Neutrophil (primary cell): Measurements from ENCODE around the gene SPDEF.

Experiments
- H3K27ac ChIP-seq: fragments of 200-600 bp; sonication (generic); 2 replicates; pipeline ENCODE4 v1.5.1; 2016; ENCODE audit warnings: mild to moderate bottlenecking, moderate library complexity
- H3K27me3 ChIP-seq: fragments of 200-600 bp; sonication (generic); 2 replicates; pipeline ENCODE4 v1.6.0; 2016; ENCODE audit warnings: mild to moderate bottlenecking
- H3K36me3 ChIP-seq: fragments of 200-600 bp; sonication (generic); 2 replicates; pipeline ENCODE4 v1.5.1; 2017
- H3K4me1 ChIP-seq, 2 experiments: fragments of 200-600 bp in 1 of 2; sonication (generic) in 1 of 2; 1 replicate in 1 of 2; 2 replicates in 1 of 2; pipeline versions ENCODE4 v1.5.1 to v1.6.1; 2013 to 2016; ENCODE audit warnings: low read depth in 1 of 2, low read length in 1 of 2, mild to moderate bottlenecking in 1 of 2, moderate library complexity in 1 of 2; ENCODE audit not compliant: control insufficient read depth in 1 of 2, insufficient read depth in 1 of 2
- H3K4me3 ChIP-seq, 2 experiments: fragments of 200-600 bp in 1 of 2; sonication (generic) in 1 of 2; 1 replicate in 1 of 2; 2 replicates in 1 of 2; pipeline ENCODE4 v1.5.1; 2013 to 2016; ENCODE audit warnings: low read depth in 1 of 2, low read length in 1 of 2, mild to moderate bottlenecking in 1 of 2, moderate library complexity in 1 of 2
- H3K9me3 ChIP-seq: fragments of 200-600 bp; sonication (generic); 2 replicates; pipeline ENCODE4 v1.5.1; 2016
- CTCF ChIP-seq: fragments of 200-600 bp; sonication (generic); IDR thresholded peaks from 2 replicates; pipeline ENCODE4 v1.5.1; 2016; ENCODE audit warnings: antibody characterized with exemption

Gene SPDEF

GRCh38 chr6:34517461-34517881, 38.7 kb downstream of the SPDEF start:
- TF ChIP-seq CTCF: no peak
- Histone ChIP-seq H3K27me3 (peaks cover 33% of the 10 kb centered on the region), H3K36me3 (no peaks in the 10 kb centered on the region), H3K9me3 (no peaks in the 10 kb centered on the region), H3K4me3 (no peak overlapping the region), H3K27ac (no peak overlapping the region), H3K4me1 (peaks cover 0 to 4% of the 10 kb centered on the region in 2 experiments)

- Histone ChIP-seq H3K36me3 (no peaks in the 10 kb centered on the region), H3K4me1 (no peaks in the 10 kb centered on the region), H3K4me3 (no peak overlapping the region), H3K27ac (no peak overlapping the region), H3K9me3 (no peaks in the 10 kb centered on the region), H3K27me3 (peaks cover 33% of the 10 kb centered on the region)
- no peak for TF ChIP-seq CTCF
Measured at GRCh38 chr6:34516391-34517324, 39.5 kb downstream of the SPDEF start.

GRCh38 chr6:34515473-34516387, 40.4 kb downstream of the SPDEF start:
- Histone ChIP-seq H3K4me3 (no peak overlapping the region), H3K4me1 (no peaks in the 10 kb centered on the region), H3K9me3 (no peaks in the 10 kb centered on the region), H3K36me3 (no peaks in the 10 kb centered on the region), H3K27ac (no peak overlapping the region), H3K27me3 (peaks cover 38% of the 10 kb centered on the region)
- no peak for TF ChIP-seq CTCF

- H3K27me3 ChIP-seq: peaks cover 46% of the 10 kb centered on the region
- no peak overlapping the region for H3K27ac ChIP-seq
- H3K9me3 ChIP-seq: no peaks in the 10 kb centered on the region
- no peaks in the 10 kb centered on the region for H3K4me1 ChIP-seq
- no peak for TF ChIP-seq CTCF
- H3K36me3 ChIP-seq: no peaks in the 10 kb centered on the region
- no peak overlapping the region for H3K4me3 ChIP-seq
Measured at GRCh38 chr6:34514593-34515472, 41.3 kb downstream of the SPDEF start.

GRCh38 chr6:34514112-34514511, 42.0 kb downstream of the SPDEF start:
- Histone ChIP-seq H3K27ac (no peak overlapping the region), H3K36me3 (no peaks in the 10 kb centered on the region), H3K4me1 (no peaks in the 10 kb centered on the region), H3K27me3 (peaks cover 46% of the 10 kb centered on the region), H3K9me3 (no peaks in the 10 kb centered on the region), H3K4me3 (no peak overlapping the region)
- no peak for TF ChIP-seq CTCF
